Hematopoietic multipotent progenitor cell treated with erythropoietin and hydrocortisone succinate and interleukin-3 and kit ligand, for 15 days (in vitro differentiated cells): Measurements from ENCODE around the gene EVI2A.
"Not testable (repeated sequence)": the region's sequence is repeated elsewhere in the genome, so short reads cannot be mapped to it uniquely, and the experiment has no call there.

Source experiments
- DNase-seq: peaks from one replicate; pipeline ENCODE4 v3.0.0-alpha.2; 2015; ENCODE audit warnings: low spot score

EVI2A gene

GRCh38 chr17:31312223-31312622, 9.2 kb downstream of the EVI2A start:
- DNase-seq, result not testable (repeated sequence)

GRCh38 chr17:31311526-31311925, 9.9 kb downstream of the EVI2A start:
- no peak for DNase-seq

DNA sequence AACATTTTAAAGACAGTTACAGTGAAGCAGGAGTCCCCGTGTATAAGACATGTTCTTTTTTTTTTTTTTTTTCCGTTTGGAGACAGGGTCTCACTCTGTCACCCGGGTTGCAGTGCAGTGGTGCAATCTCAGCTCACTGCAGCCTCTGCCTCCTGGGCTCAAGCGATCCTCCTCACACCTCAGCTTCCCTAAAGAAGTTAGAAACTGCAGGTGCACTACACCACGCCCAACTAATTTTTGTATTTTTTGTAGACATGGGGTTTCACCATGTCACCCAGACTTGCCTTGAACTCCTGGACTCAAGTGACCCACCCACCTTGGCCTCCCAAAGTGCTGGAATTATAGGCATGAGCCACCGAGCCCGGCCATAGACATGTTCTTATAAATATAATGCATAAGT, 10.5 kb downstream of the EVI2A start:
- no peak for DNase-seq

DNA sequence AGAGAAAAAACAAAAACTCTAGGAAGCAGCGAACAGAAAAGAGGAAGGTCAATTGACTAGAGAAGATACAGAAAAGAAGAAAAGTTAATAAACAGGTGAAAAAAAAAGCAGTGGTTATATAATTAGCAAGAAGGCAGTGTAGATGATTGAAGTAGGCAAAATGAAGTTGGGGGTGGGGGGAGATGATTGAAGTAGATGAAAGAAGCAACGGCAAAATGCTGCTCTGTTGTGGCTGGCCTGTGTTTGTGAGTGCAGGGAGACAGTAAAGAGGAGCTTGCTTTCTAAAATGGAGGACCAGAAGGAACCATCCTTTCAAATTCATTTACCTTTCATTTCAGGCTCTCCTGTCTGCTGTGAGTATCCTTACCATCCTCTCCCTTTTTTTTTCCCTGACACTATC, 11.2 kb downstream of the EVI2A start:
- DNase-seq, result no peak

DNA sequence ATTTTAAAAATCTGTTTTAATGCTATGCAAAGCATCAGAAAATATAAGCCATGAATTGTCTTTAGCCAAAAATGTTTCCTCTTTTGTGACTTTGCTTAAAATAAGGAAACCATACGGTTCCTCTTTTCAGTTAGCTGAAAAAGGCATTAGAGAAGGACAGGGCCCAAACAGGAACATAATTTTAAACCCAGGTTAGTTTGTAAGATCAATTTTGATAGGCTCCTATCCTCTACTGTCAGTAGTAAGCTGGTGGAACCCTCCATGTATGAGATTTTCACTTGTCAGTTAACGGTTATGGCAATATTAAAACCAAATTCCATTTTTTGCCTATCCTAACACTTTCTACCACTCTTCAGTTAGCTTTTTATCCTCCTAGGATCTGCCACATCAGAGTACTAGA, 11.9 kb downstream of the EVI2A start:
- DNase-seq, result no peak

- no peak for DNase-seq
Observed at GRCh38 chr17:31308372-31309334, 12.8 kb downstream of the EVI2A start.

GRCh38 chr17:31307640-31308039, 13.8 kb downstream of the EVI2A start:
- no peak for DNase-seq

DNA sequence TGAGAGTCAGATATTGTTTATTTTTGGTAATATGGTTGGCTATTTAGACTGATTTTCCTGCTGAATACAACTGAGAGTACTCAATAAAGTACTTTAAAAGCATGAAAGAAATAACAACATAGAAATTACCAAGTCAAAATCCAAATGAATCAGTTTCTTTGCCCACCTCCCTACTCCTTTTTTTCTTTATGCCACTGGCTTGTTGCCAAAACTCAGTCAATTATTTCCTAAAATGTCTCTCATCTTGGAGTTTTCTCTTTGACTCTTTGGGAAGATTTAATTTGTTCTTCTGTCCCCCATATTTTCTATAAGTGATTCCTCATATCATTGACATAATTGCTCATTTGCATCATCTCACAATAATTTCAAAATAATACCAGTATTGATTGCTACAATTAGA, 21.8 kb downstream of the EVI2A start:
- no peak for DNase-seq

DNA sequence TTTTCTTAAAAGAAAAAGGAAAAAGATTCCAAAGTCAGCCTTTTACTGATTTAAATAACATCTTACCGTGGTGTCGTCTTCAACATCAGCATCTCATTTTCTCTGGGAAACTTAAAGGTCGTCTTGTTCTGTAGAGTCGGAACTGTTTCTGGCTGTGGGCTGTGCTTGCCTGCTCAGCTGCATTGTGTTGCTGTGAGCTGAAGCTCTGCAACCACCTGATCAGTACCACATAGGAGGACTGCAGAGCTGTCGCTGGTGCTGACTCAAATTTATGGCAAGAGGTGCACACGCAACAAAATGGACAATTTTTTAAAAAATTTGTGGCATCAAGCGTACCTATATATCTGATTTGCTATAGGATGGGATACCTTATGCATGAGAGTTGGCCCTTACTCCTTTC, 24.3 kb downstream of the EVI2A start, which contains the start of gene OMG:
OMG (minus strand) TSS at position 150 of the 400 bp plus-strand sequence. CDS start 908 bp downstream, outside the sequence.
- no peak for DNase-seq

- DNase-seq, result no peak
Observed at GRCh38 chr17:31296142-31296541, 25.3 kb downstream of the EVI2A start.

DNA sequence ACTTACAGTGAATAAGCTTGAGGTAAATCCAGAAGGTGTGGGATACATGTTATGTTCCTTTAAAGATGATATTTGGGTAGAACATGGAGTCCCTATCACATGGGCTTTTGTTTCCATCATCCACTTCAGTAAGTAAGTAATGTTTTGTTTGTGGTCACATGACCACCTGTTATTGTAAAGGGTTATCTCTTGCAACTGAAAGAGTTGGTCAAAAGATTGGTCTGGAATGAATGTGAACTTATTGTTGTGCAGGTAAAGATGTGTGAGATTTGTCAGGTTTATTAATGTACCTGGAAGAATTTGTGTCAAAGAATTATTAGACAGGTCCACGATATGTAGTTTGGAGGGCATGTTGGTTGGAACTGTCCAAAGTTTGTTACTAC, 25.9 kb downstream of the EVI2A start:
- no peak for DNase-seq

DNA sequence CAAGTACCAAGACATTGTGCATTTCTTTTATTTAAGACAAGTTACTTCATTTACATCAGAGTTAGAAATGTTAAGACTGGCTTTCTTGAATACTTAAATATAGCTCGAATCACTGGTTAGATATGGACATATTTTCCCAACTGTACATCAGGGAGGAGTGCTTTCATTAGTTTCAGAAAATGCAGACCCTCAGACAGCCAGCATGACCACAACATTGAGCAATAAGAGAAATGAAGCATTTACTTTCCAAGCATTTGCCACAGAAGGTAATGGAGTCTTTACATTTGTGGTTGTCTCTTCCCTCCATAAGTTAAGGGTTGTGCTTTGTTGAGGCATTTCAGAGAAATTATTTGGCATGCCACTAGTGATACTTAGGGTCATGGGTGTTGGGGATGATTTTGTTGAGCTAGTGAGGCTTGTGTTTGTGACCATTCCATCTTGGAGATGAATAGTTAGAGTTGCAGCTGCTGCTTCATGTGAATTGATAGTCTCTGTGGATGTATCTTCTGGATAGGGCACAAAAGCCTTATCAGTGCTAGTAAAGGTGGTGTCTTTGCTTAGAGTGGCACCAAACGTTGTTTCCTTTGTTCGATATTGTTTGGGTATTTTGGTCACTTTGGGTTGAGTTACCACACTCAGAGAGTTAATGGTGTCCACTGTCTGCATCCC, 26.5 kb downstream of the EVI2A start:
- DNase-seq, result no peak

DNA sequence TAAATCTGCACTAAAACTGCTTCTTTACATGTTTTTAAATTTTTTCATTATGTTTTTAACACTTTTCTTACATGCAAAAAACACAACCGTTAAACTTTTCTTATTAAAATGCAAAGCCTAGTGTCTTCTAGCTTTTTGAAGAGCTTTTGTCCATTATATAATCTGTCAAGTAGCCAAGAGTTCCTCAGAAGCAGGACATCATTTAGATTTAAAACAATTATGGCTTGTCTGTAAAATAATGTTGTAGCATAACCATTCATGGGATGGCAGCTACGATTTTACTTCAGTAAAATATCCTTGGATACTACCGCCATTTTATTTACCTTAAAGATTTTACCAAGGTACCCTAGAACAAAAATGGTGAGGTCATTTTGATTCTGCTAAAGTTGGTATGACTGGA, 27.2 kb downstream of the EVI2A start:
- no peak for DNase-seq

GRCh38 chr17:31293581-31293980, 27.8 kb downstream of the EVI2A start:
- no peak for DNase-seq

- DNase-seq, result no peak
Observed at GRCh38 chr17:31291820-31292219, 29.6 kb downstream of the EVI2A start.

DNA sequence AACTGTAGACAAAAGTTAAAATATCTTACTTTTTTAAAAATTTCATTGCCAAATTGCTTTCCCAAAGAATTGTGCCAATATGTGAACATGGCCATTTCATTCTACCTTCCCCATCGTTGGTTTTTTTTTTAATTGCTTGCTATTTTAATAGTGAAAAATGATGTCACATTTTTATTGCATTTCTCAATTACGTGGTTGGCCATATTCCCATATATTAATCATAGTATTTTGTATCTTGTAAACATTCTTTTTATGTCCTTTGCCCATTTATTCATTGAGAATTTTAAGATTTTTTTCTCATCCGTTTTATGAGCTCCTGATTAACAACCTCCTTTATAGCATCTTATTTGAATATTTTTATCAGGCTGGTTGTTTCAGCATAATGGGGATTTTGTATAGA, 31.6 kb downstream of the EVI2A start:
- DNase-seq, result no peak

- not testable (repeated sequence) for DNase-seq
Observed at GRCh38 chr17:31287932-31288331, 33.5 kb downstream of the EVI2A start.

DNA sequence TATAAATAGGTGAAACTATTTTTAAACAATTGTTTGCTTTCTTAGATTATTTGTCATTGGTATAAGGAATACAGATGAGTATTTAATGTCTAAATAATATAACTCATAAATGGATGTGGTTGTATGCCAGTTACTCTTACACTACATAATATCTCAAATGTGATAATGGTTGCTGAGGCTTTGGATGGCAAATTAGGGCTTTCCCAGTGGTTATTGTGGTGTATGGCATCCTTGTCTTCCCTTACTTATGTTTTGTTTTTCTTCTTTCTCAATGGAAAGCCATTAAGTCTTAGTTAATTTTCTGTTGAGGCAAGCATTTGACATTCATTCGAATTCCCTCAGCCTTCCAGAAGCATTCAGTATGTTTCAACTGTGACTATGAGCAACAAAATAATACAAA, 34.8 kb downstream of the EVI2A start:
- no peak for DNase-seq

DNA sequence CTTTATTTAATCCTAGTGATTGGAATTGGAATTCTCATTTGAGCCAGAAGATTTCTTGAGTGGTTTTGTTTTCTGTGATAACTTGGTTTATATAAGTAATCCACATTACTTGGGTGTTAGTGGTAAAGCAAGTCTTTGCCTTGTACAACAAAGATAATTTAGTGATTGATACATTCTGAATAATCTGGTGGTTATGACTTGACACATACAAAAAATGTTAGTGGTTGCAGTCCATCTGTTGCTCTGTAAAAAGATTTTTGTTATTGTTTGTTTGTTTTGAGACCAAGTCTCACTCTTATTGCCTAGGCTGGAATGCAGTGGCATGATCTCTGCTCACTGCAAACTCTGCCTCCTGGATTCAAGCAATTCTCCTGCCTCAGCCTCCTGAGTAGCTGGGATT, 37.6 kb downstream of the EVI2A start:
- DNase-seq, result no peak

- no peak for DNase-seq
Observed at GRCh38 chr17:31281061-31281460, 40.4 kb downstream of the EVI2A start.

DNA sequence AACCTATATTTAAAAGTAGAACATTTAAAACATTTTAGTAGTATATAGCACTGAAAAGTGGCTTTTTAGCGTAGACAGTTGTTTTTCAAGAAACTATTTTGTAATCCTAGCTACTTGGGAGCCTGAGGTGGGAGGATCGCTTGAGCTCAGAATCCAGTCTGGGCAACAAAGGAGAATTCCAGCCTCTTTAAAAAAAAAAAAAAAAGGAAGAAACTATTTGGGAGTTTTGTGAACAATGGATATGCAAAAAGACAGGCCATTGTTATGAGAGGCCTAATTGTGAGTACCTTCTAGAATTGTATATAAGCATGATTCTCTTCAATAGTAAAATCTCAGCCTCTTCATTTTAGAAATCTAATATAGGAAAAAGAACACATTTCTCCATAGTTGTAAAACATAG, 42.0 kb downstream of the EVI2A start:
- DNase-seq, result no peak

DNA sequence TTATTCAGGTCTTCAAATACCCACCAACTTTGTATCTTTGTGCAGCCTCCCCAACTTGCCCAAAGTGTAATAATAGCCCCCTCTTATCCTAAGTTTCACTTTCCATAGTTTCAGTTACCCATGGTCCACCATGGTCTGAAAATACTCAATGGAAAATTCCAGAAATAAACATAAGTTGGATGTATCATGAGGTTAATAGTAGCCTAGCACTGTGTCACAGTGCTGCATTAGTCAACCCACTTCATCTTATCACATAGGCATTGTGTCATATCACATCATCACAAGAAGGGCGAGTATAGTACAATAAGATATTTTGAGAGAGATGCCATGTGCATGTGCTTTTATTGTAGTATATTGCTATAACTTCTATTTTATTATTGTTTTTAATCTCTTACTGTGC, 46.3 kb downstream of the EVI2A start:
- no peak for DNase-seq

GRCh38 chr17:31274252-31274651, 47.2 kb downstream of the EVI2A start:
- no peak for DNase-seq
